Immature natural killer cell (primary cell): ENCODE measurements around the gene NEK9. TPM values are rescaled to one million over a fixed set of nuclear protein-coding genes. Genes with fewer than 3 reads are reported as not detected.
A peak's percentile ranks its signal among the peaks of the same experiment; 100 is the strongest.
"Not testable (repeated sequence)": the region's sequence is repeated elsewhere in the genome, so short reads cannot be mapped to it uniquely, and the experiment has no call there.

Source experiments
- DNase-seq, 3 donors: peaks; one replicate each; pipeline ENCODE4 v3.0.0; 2022; ENCODE audit warnings: mixed read lengths in 1 of 3
- H3K27ac Mint-ChIP-seq, 6 donors: one replicate each; pipeline ENCODE4 v1.8.0; 2020; ENCODE audit warnings: mixed read lengths in 6 of 6, mild to moderate bottlenecking in 5 of 6, inconsistent platforms in 4 of 6, moderate library complexity in 3 of 6
- H3K27me3 Mint-ChIP-seq, 3 donors: one replicate each; pipeline ENCODE4 v1.8.0; 2020 to 2021; ENCODE audit warnings: low read depth in 3 of 3, mild to moderate bottlenecking in 3 of 3, mixed read lengths in 3 of 3, moderate library complexity in 3 of 3, inconsistent platforms in 1 of 3
- H3K36me3 Mint-ChIP-seq, 3 donors: one replicate each; pipeline ENCODE4 v1.8.0; 2020; ENCODE audit warnings: mixed read lengths in 3 of 3, inconsistent platforms in 2 of 3, mild to moderate bottlenecking in 2 of 3
- H3K4me1 Mint-ChIP-seq, 2 donors: one replicate each; pipeline ENCODE4 v1.8.0; 2020; ENCODE audit warnings: inconsistent platforms in 2 of 2, mild to moderate bottlenecking in 2 of 2, mixed read lengths in 2 of 2, moderate library complexity in 1 of 2
- H3K4me3 Mint-ChIP-seq, 5 donors: one replicate each; pipeline ENCODE4 v1.8.0; 2020; ENCODE audit warnings: mild to moderate bottlenecking in 5 of 5, mixed read lengths in 5 of 5, inconsistent platforms in 3 of 5, moderate library complexity in 3 of 5
- H3K9me3 Mint-ChIP-seq, 6 donors: one replicate each; pipeline ENCODE4 v1.8.0; 2020; ENCODE audit warnings: mild to moderate bottlenecking in 6 of 6, mixed read lengths in 6 of 6, inconsistent platforms in 4 of 6, moderate library complexity in 3 of 6
- polyA plus RNA-seq, 3 donors: library from polyadenylated mRNA; unstranded; fragments of 300-500 nt; fragmentation: Illumina TruSeq; gene quantifications; one replicate each; pipeline ENCODE4 v1.2.3, GENCODE V29; 2021

Gene NEK9
- polyA plus RNA-seq, 3 donors from 2014 or later = 10.4 to 15.2 (median 12.4) TPM

GRCh38 chr14:75088566-75089373 is 38.1 kb downstream of the NEK9 start:
- peak; percentile 40 to 46 (median 44) for DNase-seq
- H3K27me3 Mint-ChIP-seq = no peaks in the 10 kb centered on the region
- H3K4me3 Mint-ChIP-seq = no peak overlapping the region
- H3K36me3 Mint-ChIP-seq = peaks cover 21 to 50% (median 26%) of the 10 kb centered on the region in 3 donors
- no peak overlapping the region for H3K27ac Mint-ChIP-seq
- H3K4me1 Mint-ChIP-seq = no peaks in the 10 kb centered on the region
- H3K9me3 Mint-ChIP-seq = no peaks in the 10 kb centered on the region

GRCh38 chr14:75088153-75088552 is 38.7 kb downstream of the NEK9 start:
- H3K4me1 Mint-ChIP-seq = no peaks in the 10 kb centered on the region
- no peak overlapping the region for H3K27ac Mint-ChIP-seq
- peaks cover 21 to 51% (median 26%) of the 10 kb centered on the region in 3 donors for H3K36me3 Mint-ChIP-seq
- H3K27me3 Mint-ChIP-seq = no peaks in the 10 kb centered on the region
- no peak overlapping the region for H3K4me3 Mint-ChIP-seq
- no peaks in the 10 kb centered on the region for H3K9me3 Mint-ChIP-seq
- no peak for DNase-seq

GRCh38 chr14:75084513-75084912 is 42.3 kb downstream of the NEK9 start:
- Mint-ChIP-seq H3K4me3 (no peak overlapping the region), H3K4me1 (no peaks in the 10 kb centered on the region), H3K9me3 (no peaks in the 10 kb centered on the region), H3K27ac (peak overlapping the region in 1 of 6 donors; percentile 11), H3K27me3 (no peaks in the 10 kb centered on the region), H3K36me3 (peaks cover 26 to 43% (median 27%) of the 10 kb centered on the region in 3 donors)
- no peak for DNase-seq

GRCh38 chr14:75083271-75083670 is 43.6 kb downstream of the NEK9 start:
- H3K4me3 Mint-ChIP-seq = no peak overlapping the region
- H3K9me3 Mint-ChIP-seq = no peaks in the 10 kb centered on the region
- H3K27me3 Mint-ChIP-seq = no peaks in the 10 kb centered on the region
- no peak for DNase-seq
- H3K36me3 Mint-ChIP-seq = peaks cover 26 to 39% (median 27%) of the 10 kb centered on the region in 3 donors
- no peaks in the 10 kb centered on the region for H3K4me1 Mint-ChIP-seq
- H3K27ac Mint-ChIP-seq = no peak overlapping the region

GRCh38 chr14:75081660-75082229 is 45.1 kb downstream of the NEK9 start:
- H3K36me3 Mint-ChIP-seq = peaks cover 21 to 29% (median 23%) of the 10 kb centered on the region in 3 donors
- no peaks in the 10 kb centered on the region for H3K27me3 Mint-ChIP-seq
- no peak overlapping the region for H3K27ac Mint-ChIP-seq

GRCh38 chr14:75079521-75079920 is 47.3 kb downstream of the NEK9 start:
- H3K27me3 Mint-ChIP-seq = no peaks in the 10 kb centered on the region
- DNase-seq = no peak
- no peak overlapping the region for H3K27ac Mint-ChIP-seq
- H3K36me3 Mint-ChIP-seq = peaks cover 13 to 17% (median 15%) of the 10 kb centered on the region in 3 donors
- H3K4me3 Mint-ChIP-seq = no peak overlapping the region
- H3K4me1 Mint-ChIP-seq = no peaks in the 10 kb centered on the region
- H3K9me3 Mint-ChIP-seq = no peaks in the 10 kb centered on the region

More at GRCh38 chr14:75081660-75082229, 45.1 kb downstream of the NEK9 start:
- DNase-seq = no peak
- H3K9me3 Mint-ChIP-seq = no peaks in the 10 kb centered on the region
- H3K4me3 Mint-ChIP-seq = no peak overlapping the region
- no peaks in the 10 kb centered on the region for H3K4me1 Mint-ChIP-seq

GRCh38 chr14:75077794-75078193 is 49.1 kb downstream of the NEK9 start:
- Mint-ChIP-seq H3K9me3 (no peaks in the 10 kb centered on the region), H3K4me3 (no peak overlapping the region), H3K27me3 (no peaks in the 10 kb centered on the region), H3K27ac (no peak overlapping the region), H3K4me1 (no peaks in the 10 kb centered on the region), H3K36me3 (peaks cover 4 to 8% (median 5%) of the 10 kb centered on the region in 3 donors)
- DNase-seq = no peak

- H3K27me3 Mint-ChIP-seq = peaks cover 0 to 2% (median 2%) of the 10 kb centered on the region in 3 donors
- no peaks in the 10 kb centered on the region for H3K9me3 Mint-ChIP-seq
- peak overlapping the region in 3 of 5 donors; percentile 19 to 61 (median 54) for H3K4me3 Mint-ChIP-seq
- H3K4me1 Mint-ChIP-seq = peaks cover 3 to 7% of the 10 kb centered on the region in 2 donors
- DNase-seq = no peak
- no peaks in the 10 kb centered on the region for H3K36me3 Mint-ChIP-seq
- H3K27ac Mint-ChIP-seq = no peak overlapping the region
Observed at GRCh38 chr14:75070383-75070782, 56.5 kb downstream of the NEK9 start.

- Mint-ChIP-seq H3K9me3 (no peaks in the 10 kb centered on the region), H3K36me3 (no peaks in the 10 kb centered on the region), H3K27me3 (peaks cover 0 to 2% (median 2%) of the 10 kb centered on the region in 3 donors), H3K4me3 (no peak overlapping the region), H3K4me1 (peaks cover 5 to 10% of the 10 kb centered on the region in 2 donors), H3K27ac (peak overlapping the region in 2 of 6 donors; percentile 42 to 65)
- DNase-seq = no peak
Observed at GRCh38 chr14:75069811-75070145, 57.1 kb downstream of the NEK9 start.

GRCh38 chr14:75069121-75069810 is 57.6 kb downstream of the NEK9 start, which contains the start of gene ZC2HC1C:
ZC2HC1C (plus strand) TSS chr14:75069641; CDS start chr14:75070574, 933 bp downstream.
- Mint-ChIP-seq H3K4me1 (peaks cover 8 to 15% of the 10 kb centered on the region in 2 donors), H3K9me3 (no peaks in the 10 kb centered on the region), H3K27me3 (peaks cover 0 to 2% (median 2%) of the 10 kb centered on the region in 3 donors), H3K27ac (peak within 1 kb of the TSS in 3 of 6 donors; percentile 42 to 65 (median 63)), H3K36me3 (no peaks in the 10 kb centered on the region), H3K4me3 (peak within 1 kb of the TSS in 3 of 5 donors; percentile 19 to 61 (median 54))
- peak; percentile 44 to 50 (median 46) for DNase-seq

GRCh38 chr14:75068294-75069120 is 58.3 kb downstream of the NEK9 start:
- DNase-seq = no peak
- peak overlapping the region in 2 of 6 donors; percentile 7 to 63 for H3K27ac Mint-ChIP-seq
- no peaks in the 10 kb centered on the region for H3K36me3 Mint-ChIP-seq
- no peak overlapping the region for H3K4me3 Mint-ChIP-seq
- peaks cover 15 to 23% of the 10 kb centered on the region in 2 donors for H3K4me1 Mint-ChIP-seq
- peaks cover 0 to 6% (median 2%) of the 10 kb centered on the region in 3 donors for H3K27me3 Mint-ChIP-seq
- H3K9me3 Mint-ChIP-seq = no peaks in the 10 kb centered on the region

- peaks cover 23 to 30% of the 10 kb centered on the region in 2 donors for H3K4me1 Mint-ChIP-seq
- not testable (repeated sequence) for H3K9me3 Mint-ChIP-seq, H3K36me3 Mint-ChIP-seq, H3K27ac Mint-ChIP-seq, H3K4me3 Mint-ChIP-seq, DNase-seq, H3K27me3 Mint-ChIP-seq
Observed at GRCh38 chr14:75067765-75068164, 59.1 kb downstream of the NEK9 start.

- Mint-ChIP-seq H3K27me3 (peaks cover 0 to 6% (median 4%) of the 10 kb centered on the region in 3 donors), H3K4me3 (no peak overlapping the region), H3K36me3 (no peaks in the 10 kb centered on the region), H3K27ac (no peak overlapping the region), H3K9me3 (no peaks in the 10 kb centered on the region), H3K4me1 (peaks cover 25 to 33% of the 10 kb centered on the region in 2 donors)
- DNase-seq = no peak
Observed at GRCh38 chr14:75067212-75067611, 59.6 kb downstream of the NEK9 start.
